OCI-LY1 (cell line): ENCODE measurements around the gene BANF2.

Experiments used
- EZH2 ChIP-seq: fragments of 200-600 bp; sonication (generic), shearing (Covaris generic); IDR thresholded peaks from 2 replicates; pipeline ENCODE4 v1.8.0; 2017; ENCODE audit warnings: borderline replicate concordance, mixed run types, mild to moderate bottlenecking, antibody characterized with exemption, low read length, moderate library complexity, mixed read lengths
- TF ChIP-seq, protein P1 (sequence below): fragments of 200-600 bp; sonication (generic), shearing (Covaris generic); IDR thresholded peaks from 2 replicates; pipeline ENCODE4 v1.5.1; 2017; ENCODE audit warnings: mild to moderate bottlenecking, antibody characterized with exemption, low read length, moderate library complexity, mixed read lengths

DNA sequence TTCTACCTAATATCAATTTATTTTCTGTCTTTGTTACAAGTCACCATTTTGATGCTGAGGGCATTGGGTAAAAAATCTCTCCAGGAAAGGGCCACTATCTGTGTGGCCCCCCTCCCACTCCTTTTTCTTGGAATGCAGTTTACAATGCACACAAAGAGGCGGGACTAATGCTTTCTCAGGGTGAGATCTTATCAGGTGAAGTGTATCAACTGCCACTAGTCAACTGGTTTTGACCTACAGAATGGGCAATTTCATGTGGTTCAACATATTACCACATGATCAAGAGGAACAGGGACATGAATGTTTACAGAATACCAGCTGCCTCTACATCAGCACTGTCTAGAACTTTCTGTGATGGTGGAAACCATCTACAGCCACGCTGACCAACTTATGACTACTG lies 21.5 kb upstream of the BANF2 start:
- TF ChIP-seq, protein P1, sequence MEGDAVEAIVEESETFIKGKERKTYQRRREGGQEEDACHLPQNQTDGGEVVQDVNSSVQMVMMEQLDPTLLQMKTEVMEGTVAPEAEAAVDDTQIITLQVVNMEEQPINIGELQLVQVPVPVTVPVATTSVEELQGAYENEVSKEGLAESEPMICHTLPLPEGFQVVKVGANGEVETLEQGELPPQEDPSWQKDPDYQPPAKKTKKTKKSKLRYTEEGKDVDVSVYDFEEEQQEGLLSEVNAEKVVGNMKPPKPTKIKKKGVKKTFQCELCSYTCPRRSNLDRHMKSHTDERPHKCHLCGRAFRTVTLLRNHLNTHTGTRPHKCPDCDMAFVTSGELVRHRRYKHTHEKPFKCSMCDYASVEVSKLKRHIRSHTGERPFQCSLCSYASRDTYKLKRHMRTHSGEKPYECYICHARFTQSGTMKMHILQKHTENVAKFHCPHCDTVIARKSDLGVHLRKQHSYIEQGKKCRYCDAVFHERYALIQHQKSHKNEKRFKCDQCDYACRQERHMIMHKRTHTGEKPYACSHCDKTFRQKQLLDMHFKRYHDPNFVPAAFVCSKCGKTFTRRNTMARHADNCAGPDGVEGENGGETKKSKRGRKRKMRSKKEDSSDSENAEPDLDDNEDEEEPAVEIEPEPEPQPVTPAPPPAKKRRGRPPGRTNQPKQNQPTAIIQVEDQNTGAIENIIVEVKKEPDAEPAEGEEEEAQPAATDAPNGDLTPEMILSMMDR, result no peak
- TF ChIP-seq EZH2, result no peak
